ENCODE measurements around the gene SCYGR6.

DNA sequence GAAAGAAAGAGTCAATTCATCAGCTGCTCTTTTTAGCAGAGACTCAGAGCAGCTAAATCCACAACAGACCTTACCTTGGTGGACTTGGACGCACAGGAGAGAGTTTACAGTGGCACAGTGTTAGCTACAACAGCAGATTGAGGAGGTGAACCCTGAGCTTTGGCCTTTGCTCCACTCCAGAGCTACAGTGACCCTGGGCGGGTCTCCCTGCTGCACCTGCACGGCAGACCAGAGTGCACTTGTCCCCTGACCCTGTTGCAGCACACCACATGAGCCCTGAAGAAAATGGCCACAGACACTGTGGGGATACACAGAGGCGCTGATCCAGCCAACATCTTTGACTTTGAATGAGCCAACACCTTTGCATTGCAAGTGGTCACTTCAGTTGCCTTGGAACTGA, 17.7 kb downstream of the SCYGR6 start:
- TF ChIP-seq POLR2A (IDR thresholded peaks at IDR 0.05) = no peak
- no peak for TF ChIP-seq CTCF (IDR thresholded peaks at IDR 0.05)

All from esophagus squamous epithelium (tissue), 4 donors.